ENCODE data around the gene RMRP. TPM values are rescaled to one million over a fixed set of nuclear protein-coding genes. Genes with fewer than 3 reads are reported as not detected.
"Not testable (repeated sequence)": the region's sequence is repeated elsewhere in the genome, so short reads cannot be mapped to it uniquely, and the experiment has no call there.

RMRP gene
- total and polyA plus RNA-seq, 10 of the 15 experiments (the other 5 are each of a cell fraction or from before 2014, with no cell fraction given): 12.0 to 42,450 (median 6,418) TPM; not detected in 4

- H3K27me3 ChIP-seq (replicated peaks in 1 of 2; ENCODE audit: control insufficient read depth in 2 of 2, insufficient read depth in 2 of 2, low read length in 1 of 2); H3K4me3 ChIP-seq; H4K20me1 ChIP-seq (ENCODE audit: control insufficient read depth, insufficient read depth); H3K79me2 ChIP-seq (ENCODE audit: control insufficient read depth, insufficient read depth, low read length); ATAC-seq; H3K4me2 ChIP-seq (ENCODE audit: control insufficient read depth, insufficient read depth); H2AFZ ChIP-seq (ENCODE audit: control insufficient read depth, low read depth, low read length); in situ Hi-C loops (cut with MboI); H3K9ac ChIP-seq (ENCODE audit: control insufficient read depth, insufficient read depth, low read length); DNase-seq (ENCODE audit: low read depth, low spot score); FAIRE-seq; H3K9me3 ChIP-seq (replicated peaks; ENCODE audit: control insufficient read depth, insufficient read depth, low read length); H3K36me3 ChIP-seq (ENCODE audit: control insufficient read depth in 2 of 2, insufficient read depth in 2 of 2, low read length in 1 of 2); BruUV-seq (replicated peaks); H3K4me1 ChIP-seq (ENCODE audit: control insufficient read depth, insufficient read depth, low read length); intact Hi-C loops (cut with micrococcal nuclease; ENCODE audit: unreplicated experiment); H3K27ac ChIP-seq (ENCODE audit: control insufficient read depth, insufficient read depth): not testable (repeated sequence)
- ChIA-PET CTCF (interaction anchor here (1.2 to 6.3 kb wide), 15 partner anchors 8 to 214 kb away, joined by 3 to 55 read pairs (median 10); partner anchors contain the start of genes CREB3, GBA2, RGP1 and SIT1), POLR2A (interaction anchor here (1.0 kb wide), 1 partner anchor 52 kb away, joined by 3 read pairs; no protein-coding TSS in a partner anchor), SMC1A (ENCODE audit: uncharacterized antibody, unreplicated experiment) (interaction anchor here (1.0 to 3.3 kb wide), 6 partner anchors 8 to 118 kb away, joined by 3 to 16 read pairs (median 8); partner anchors contain the start of genes CCDC107 and RMRP), RAD21 (ENCODE audit: unreplicated experiment) (interaction anchor here (0.7 to 1.6 kb wide), 5 partner anchors 24 to 116 kb away, joined by 3 to 7 read pairs (median 4); partner anchors contain the start of genes CCDC107 and RMRP)
- 63% methylated on average over 4 of the region's 4 CpGs for WGBS (ENCODE audit: insufficient coverage, insufficient replicate concordance, low lambda C conversion rate, missing lambda C conversion rate)
Observed at GRCh38 chr9:35612066-35612465, 45.8 kb downstream of the RMRP start.

GRCh38 chr9:35611230-35611797 is 46.5 kb downstream of the RMRP start:
- peak; percentile 83 for FAIRE-seq
- CTCF ChIA-PET: interaction anchor here (0.7 to 6.3 kb wide), 25 partner anchors 8 to 179 kb away, joined by 3 to 55 read pairs (median 5); partner anchors contain the start of genes ARHGEF39, CCDC107, CREB3 and GBA2
- peak; percentile 93 for ATAC-seq
- no peak overlapping the region for H3K4me2 ChIP-seq (ENCODE audit: control insufficient read depth, insufficient read depth)
- no peak overlapping the region for H3K27ac ChIP-seq (ENCODE audit: control insufficient read depth, insufficient read depth)
- WGBS (ENCODE audit: insufficient coverage, insufficient replicate concordance, low lambda C conversion rate, missing lambda C conversion rate): 7% methylated on average over 7 of the region's 8 CpGs
- H3K36me3 ChIP-seq (ENCODE audit: control insufficient read depth in 2 of 2, insufficient read depth in 2 of 2, low read length in 1 of 2): no peaks in the 10 kb centered on the region; a peak in 1 of 4 replicates
- no peaks in the 10 kb centered on the region for H4K20me1 ChIP-seq (ENCODE audit: control insufficient read depth, insufficient read depth)
- TF ChIP-seq CTCF (IDR thresholded peaks at IDR 0.05 in 2 of 3, conservative IDR thresholded peaks at IDR 0.05 in 1 of 3; ENCODE audit: control insufficient read depth in 2 of 3, extremely low read depth in 1 of 3, insufficient read depth in 1 of 3, low read depth in 3 of 3, low read length in 3 of 3) (peak; percentile 73 to 80 (median 77)), SMAD5 (IDR thresholded peaks at IDR 0.05; ENCODE audit: low read depth) (no peak), RAD21 (IDR thresholded peaks at IDR 0.05; ENCODE audit: insufficient read depth, low read depth, low read length) (peak; percentile 39)
- H3K4me3 ChIP-seq: no peak overlapping the region
- peaks cover under 1% of the 10 kb centered on the region; the same call in 1 of the 2 replicates for H3K4me1 ChIP-seq (ENCODE audit: control insufficient read depth, insufficient read depth, low read length)
- DNase-seq (ENCODE audit: low read depth, low spot score): no peak
- RAD21 ChIA-PET (ENCODE audit: unreplicated experiment): interaction anchor here (0.5 to 1.3 kb wide), 6 partner anchors 25 to 117 kb away, joined by 3 to 7 read pairs (median 4); partner anchors contain the start of genes CCDC107 and RMRP
- no TSS peak for BruUV-seq (replicated peaks)
- POLR2A ChIA-PET: interaction anchor here (0.6 to 1.2 kb wide), 5 partner anchors 18 to 124 kb away, joined by 3 to 6 read pairs (median 3); partner anchors contain the start of gene SIT1
- no peaks in the 10 kb centered on the region for H3K9me3 ChIP-seq (replicated peaks; ENCODE audit: control insufficient read depth, insufficient read depth, low read length)
- in situ Hi-C loops (cut with MboI): no loop called here
- no peaks in the 10 kb centered on the region for H3K79me2 ChIP-seq (ENCODE audit: control insufficient read depth, insufficient read depth, low read length)
- no peaks in the 10 kb centered on the region for H3K27me3 ChIP-seq (replicated peaks in 1 of 2; ENCODE audit: control insufficient read depth in 2 of 2, insufficient read depth in 2 of 2, low read length in 1 of 2)
- intact Hi-C loops (cut with micrococcal nuclease; ENCODE audit: unreplicated experiment): no loop called here
- SMC1A ChIA-PET (ENCODE audit: uncharacterized antibody, unreplicated experiment): interaction anchor here (1.0 to 3.3 kb wide), 7 partner anchors 9 to 115 kb away, joined by 3 to 16 read pairs (median 5); partner anchors contain the start of genes CCDC107 and RMRP
- H3K9ac ChIP-seq (ENCODE audit: control insufficient read depth, insufficient read depth, low read length): no peak overlapping the region
- H2AFZ ChIP-seq (ENCODE audit: control insufficient read depth, low read depth, low read length): no peak overlapping the region
